GM18873 (cell line): ENCODE results near the gene FUT9.

Experiments
- ATAC-seq: cut with Tn5 transposase; IDR thresholded peaks from one replicate; pipeline ENCODE4 v1.9.1; 2021; ENCODE audit warnings: mild to moderate bottlenecking, moderate library complexity, moderate number of reproducible peaks; ENCODE audit not compliant: unreplicated experiment, low FRiP score

Gene FUT9

GRCh38 chr6:96065213-96065612, 49.4 kb downstream of the FUT9 start:
- no peak for ATAC-seq

GRCh38 chr6:96066376-96066775, 50.6 kb downstream of the FUT9 start:
- ATAC-seq: no peak

GRCh38 chr6:96073555-96073954, 57.8 kb downstream of the FUT9 start:
- ATAC-seq: no peak

DNA sequence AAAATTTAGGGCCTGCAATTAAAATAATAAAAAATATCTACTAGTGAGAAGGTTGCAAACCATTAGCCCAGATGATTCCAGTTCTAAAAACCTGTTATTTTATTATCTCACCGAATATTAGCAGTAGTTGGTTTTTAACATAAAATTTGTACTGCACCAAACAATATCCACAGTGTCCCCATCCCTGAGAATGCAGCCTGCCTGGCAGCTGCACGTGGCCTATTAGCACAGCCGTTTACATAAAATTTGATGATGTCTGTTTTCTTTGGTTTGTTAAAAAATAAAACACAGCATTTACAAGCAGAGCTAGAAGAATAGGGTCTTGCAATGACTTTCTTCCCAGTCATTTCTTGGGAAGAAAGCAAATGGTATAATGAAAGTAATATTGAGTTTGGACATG, 58.2 kb downstream of the FUT9 start:
- ATAC-seq: no peak

- ATAC-seq: no peak
These were observed 60.1 kb downstream of the FUT9 start for GRCh38 chr6:96075826-96076225.

GRCh38 chr6:96086745-96087144, 71.0 kb downstream of the FUT9 start:
- ATAC-seq: no peak

DNA sequence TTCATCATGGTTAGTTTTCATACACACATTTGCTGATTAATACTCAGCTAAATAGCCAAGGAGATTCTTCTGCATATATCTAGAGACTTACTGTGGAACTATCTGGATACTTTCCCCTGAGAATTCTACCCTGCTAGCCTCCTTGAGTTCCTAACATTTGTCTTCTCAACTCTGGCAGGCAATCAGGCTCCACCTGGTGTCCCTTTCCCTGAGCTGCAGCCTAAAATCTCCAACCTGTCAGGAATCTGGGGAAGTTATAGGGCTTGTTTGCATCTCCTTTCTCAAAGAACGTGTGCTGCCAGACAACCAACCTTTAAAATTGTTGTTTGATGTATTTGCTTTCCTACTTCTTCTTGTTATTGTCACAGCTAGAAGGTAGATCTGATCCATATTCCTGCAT, 73.4 kb downstream of the FUT9 start:
- ATAC-seq: no peak

GRCh38 chr6:96094077-96094476, 78.3 kb downstream of the FUT9 start:
- no peak for ATAC-seq

GRCh38 chr6:96099069-96099468, 83.3 kb downstream of the FUT9 start:
- ATAC-seq: no peak

DNA sequence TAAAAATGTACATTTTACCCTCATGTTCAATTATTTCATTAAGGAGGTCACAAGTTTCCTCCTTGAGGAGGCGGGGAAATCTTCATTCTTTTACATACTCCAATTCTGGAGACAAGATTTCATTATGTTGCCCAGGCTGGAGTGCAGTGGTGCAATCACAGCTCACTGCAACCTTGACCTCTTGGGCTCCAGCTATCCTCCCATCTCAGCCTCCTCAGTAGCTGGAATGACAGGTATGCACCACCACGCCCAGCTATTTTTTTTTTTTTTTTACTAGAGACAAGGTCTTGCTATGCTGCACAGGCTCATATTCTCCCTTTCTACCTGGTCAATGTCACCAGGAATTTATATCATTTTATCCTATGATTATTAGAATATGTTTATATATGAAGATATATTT, 85.8 kb downstream of the FUT9 start:
- no peak for ATAC-seq

DNA sequence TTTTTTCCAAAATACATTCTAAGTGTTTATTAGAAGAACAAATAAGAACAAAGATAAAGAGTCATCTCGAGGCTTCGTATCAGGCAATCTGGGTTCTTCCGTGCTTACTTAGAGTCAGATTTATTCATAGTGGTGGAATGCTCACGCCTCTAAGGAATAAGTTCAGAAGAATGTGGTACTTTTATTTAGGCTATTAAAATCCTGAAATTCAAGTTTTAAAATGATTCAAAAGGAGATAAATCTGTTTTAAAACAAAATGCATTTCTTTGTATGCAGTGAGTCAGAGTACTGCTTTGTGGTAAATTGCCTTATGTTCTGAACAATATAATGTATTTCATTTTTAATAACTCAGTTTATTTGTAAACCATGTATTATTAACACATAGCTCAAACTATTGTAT, 89.1 kb downstream of the FUT9 start:
- no peak for ATAC-seq

- no peak for ATAC-seq
These were observed 95.1 kb downstream of the FUT9 start for GRCh38 chr6:96110878-96111277.

- ATAC-seq: no peak
These were observed 100.9 kb downstream of the FUT9 start for GRCh38 chr6:96116674-96117073.

- no peak for ATAC-seq
These were observed 109.0 kb downstream of the FUT9 start for GRCh38 chr6:96124778-96125177.

DNA sequence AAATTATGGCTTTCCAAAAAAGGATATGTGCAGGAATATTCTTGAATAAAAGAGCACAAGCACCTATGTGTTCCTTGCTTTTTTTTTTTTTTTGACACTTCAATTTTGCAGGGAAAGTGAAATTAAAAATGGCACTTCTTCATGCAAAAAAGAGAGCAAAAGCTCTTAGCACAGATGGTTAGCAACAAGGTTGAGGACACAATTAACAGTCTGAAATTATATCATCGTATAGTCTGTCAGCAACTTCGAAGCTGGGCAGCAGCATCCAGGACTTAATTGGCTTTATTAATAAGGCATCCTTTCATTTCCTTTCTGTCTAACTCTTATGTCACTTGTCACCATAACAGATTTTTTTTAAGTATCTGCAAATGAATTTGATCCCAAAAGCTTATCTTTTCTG, 122.6 kb downstream of the FUT9 start:
- no peak for ATAC-seq

GRCh38 chr6:96142142-96142541, 126.4 kb downstream of the FUT9 start:
- ATAC-seq: no peak

DNA sequence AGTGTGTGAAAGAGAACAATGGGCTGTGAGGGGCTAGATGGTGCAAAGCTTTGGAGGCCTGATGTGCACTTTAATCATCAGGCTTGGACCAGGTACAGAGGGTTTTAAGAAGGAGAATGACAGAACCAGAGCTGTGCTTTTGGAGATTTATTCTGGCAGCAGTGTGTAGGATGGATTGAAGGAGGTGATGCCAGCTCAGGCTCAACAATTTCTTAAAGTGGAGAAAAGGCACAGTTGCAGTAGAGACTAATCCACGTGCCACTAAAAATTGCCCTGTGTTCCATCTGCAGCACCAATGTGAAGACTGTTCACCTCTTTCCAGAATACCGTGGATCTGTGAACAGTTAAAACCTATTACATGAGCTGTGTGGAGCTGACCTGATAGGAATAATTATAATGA, 134.7 kb downstream of the FUT9 start:
- no peak for ATAC-seq

GRCh38 chr6:96151707-96152106, 135.9 kb downstream of the FUT9 start:
- no peak for ATAC-seq

- no peak for ATAC-seq
These were observed 136.4 kb downstream of the FUT9 start for GRCh38 chr6:96152114-96152708.

DNA sequence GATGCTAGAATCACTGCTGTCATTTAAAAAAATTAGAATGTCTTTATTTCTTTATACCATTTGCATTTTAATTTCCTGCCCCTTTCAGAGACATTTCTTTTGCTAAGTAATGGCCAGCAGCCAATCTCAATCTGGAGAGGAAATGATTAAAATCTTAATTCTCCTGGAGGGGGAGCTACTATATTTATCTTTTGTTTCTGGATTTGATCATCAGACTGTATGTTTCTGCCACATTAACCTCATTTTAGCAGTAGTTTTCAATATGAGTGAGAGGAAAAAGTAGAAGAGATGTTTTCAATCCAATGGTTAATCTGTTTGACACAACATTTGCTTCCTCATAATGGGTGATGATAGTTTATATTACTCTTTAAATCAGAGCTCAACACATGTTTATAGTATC, 138.0 kb downstream of the FUT9 start:
- no peak for ATAC-seq

DNA sequence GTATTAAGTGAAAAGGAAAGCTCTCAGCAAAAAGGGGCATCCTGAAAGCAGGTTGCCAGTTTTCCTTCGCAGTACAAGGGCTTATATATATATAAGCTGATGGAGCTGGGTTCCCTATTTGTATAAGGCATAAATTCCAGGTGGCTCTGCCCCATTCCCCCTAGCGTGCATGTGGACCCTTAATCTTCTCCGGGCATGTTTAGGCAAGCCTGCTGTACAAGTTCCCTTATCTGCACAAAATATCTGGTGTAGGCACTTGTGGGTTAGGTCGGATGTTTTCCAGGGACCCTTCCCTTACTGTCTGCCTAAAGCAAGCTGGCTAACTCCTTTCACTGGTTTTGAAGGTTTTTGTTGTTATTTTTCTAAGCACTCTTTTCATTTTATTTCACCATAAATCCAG, 140.7 kb downstream of the FUT9 start:
- no peak for ATAC-seq

DNA sequence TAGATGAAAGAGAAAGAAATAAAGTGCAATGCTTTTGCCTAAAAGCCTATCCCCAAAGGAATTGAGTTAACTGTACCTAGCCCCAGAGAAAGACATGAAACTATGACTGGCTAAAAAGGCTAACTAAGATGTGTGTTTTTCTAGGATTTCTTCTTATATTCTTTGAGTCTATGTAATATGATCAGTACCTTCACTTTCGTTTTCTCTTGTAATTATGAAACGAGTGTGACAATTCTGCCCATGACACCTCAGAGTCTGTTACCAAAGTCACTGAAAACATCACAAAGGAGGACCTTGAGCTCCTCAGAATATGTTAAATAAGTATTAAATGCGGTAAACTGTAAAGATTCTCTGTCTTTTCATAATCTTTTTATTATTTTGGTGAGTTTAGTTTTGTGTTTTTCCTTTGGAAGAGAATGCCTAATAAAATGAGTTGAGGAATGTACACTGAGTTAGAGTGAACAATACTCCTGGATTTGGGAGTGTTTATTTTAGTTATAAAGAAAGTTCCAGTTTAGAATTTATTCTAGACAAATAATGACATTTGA, 141.3 kb downstream of the FUT9 start:
- ATAC-seq: peak; percentile 70

DNA sequence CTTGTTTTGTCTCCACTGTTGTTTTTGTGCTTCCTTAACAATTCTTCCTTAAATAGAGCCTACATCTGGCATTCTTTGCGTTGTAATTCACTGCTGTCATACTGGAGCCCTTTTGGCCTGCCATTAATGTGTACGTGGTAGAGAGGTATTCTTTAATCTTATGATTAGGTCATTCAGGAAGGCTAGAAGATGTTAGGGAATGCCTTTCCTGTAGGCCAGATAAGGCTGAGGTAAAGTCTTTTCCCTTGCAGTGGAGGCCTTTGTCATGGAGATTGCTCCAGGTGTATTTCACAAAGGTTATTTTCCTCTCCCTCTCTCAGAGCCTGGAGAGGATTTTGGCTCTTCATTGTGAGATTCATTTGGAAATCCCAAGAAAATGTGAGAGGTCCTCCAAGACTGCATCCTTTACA, 146.9 kb downstream of the FUT9 start:
- no peak for ATAC-seq
